HCT116 (cell line): ENCODE results near the gene MATN3. TPM values are rescaled to one million over a fixed set of nuclear protein-coding genes. Genes with fewer than 3 reads are reported as not detected.

Experiments
- ATAC-seq: fragments of 200-7000 bp; cut with Tn5 transposase; 2 replicates; pipeline ENCODE4 v1.9.1; 2020; ENCODE audit warnings: mild to moderate bottlenecking, moderate library complexity
- BruUV-seq: library from RNA; stranded (reverse); fragments of 400-500 nt; replicated peaks from 2 replicates; lab custom pipeline; 2021; lab: Mats Ljungman, UMichigan
- CTCF ChIA-PET: fragments of 300-600 bp; sonication (Branson Sonifier 250); formaldehyde crosslinking; loops from one replicate; lab custom pipeline; 2021; ENCODE audit warnings: antibody characterized with exemption; lab: Charles Lee
- POLR2A ChIA-PET: fragments of 300-600, 350-600 bp; sonication (Branson Sonifier 250); formaldehyde crosslinking; loops from one replicate; lab custom pipeline; 2021; ENCODE audit warnings: antibody characterized with exemption; lab: Charles Lee
- RAD21 ChIA-PET, 2 experiments: fragments of 300-600 bp; sonication (Branson Sonifier 250); formaldehyde crosslinking; loops; one replicate each; lab custom pipeline; 2023; ENCODE audit warnings: low total read pairs in 2 of 2; ENCODE audit not compliant: uncharacterized antibody in 2 of 2, unreplicated experiment in 2 of 2, low non-redundant PET in 1 of 2; lab: Charles Lee
- DNase-seq: peaks from one replicate; pipeline ENCODE4 v3.0.0-alpha.2; 2010; ENCODE audit warnings: low read depth, low spot score
- H2AFZ ChIP-seq: fragments of 200-600 bp; shearing (Covaris generic), sonication (generic); 2 replicates; pipeline ENCODE4 v1.6.1; 2017; ENCODE audit warnings: low read depth, mixed run types, mixed read lengths, antibody characterized with exemption, low read length; ENCODE audit not compliant: poor library complexity, severe bottlenecking
- H3K27ac ChIP-seq: 2 replicates; pipeline ENCODE4 v1.5.1; 2012; ENCODE audit warnings: low read depth, low read length
- H3K27me3 ChIP-seq: fragments of 200-600 bp; sonication (generic); 2 replicates; pipeline ENCODE4 v1.6.1; 2016; ENCODE audit warnings: mixed run types, low read length, mixed read lengths; ENCODE audit not compliant: insufficient read depth
- H3K36me3 ChIP-seq, 2 experiments: fragments of 200-500 bp in 1 of 2; fragments of 200-600 bp in 1 of 2; sonication (Bioruptor generic) in 1 of 2; sonication (generic) in 1 of 2; 2 replicates each; pipeline versions ENCODE4 v1.5.1 to v1.6.1; 2014 to 2016; ENCODE audit warnings: low read length in 2 of 2, inconsistent platforms in 1 of 2, mixed read lengths in 1 of 2, mixed run types in 1 of 2; ENCODE audit not compliant: insufficient read depth in 2 of 2, control insufficient read depth in 1 of 2
- H3K4me1 ChIP-seq, 2 experiments: fragments of 200-600 bp in 1 of 2; sonication (generic) in 1 of 2; 2 replicates each; pipeline versions ENCODE4 v1.5.1 to v1.6.1; 2012 to 2017; ENCODE audit warnings: low read length in 2 of 2, inconsistent platforms in 1 of 2, mild to moderate bottlenecking in 1 of 2, mixed read lengths in 1 of 2, mixed run types in 1 of 2, moderate library complexity in 1 of 2; ENCODE audit not compliant: insufficient read depth in 2 of 2, control insufficient read depth in 1 of 2
- H3K4me2 ChIP-seq: fragments of 200-600 bp; sonication (generic); 2 replicates; pipeline ENCODE4 v1.6.1; 2017; ENCODE audit warnings: mixed run types, low read length, mixed read lengths
- H3K4me3 ChIP-seq, 2 experiments: fragments of 200-600 bp in 1 of 2; sonication (generic) in 1 of 2; replicated peaks in 1 of 2; 2 replicates each; pipeline ENCODE4 v1.5.1; 2011 to 2016; ENCODE audit warnings: low read length in 2 of 2, control low read depth in 1 of 2, low read depth in 1 of 2, mild to moderate bottlenecking in 1 of 2, mixed read lengths in 1 of 2, mixed run types in 1 of 2
- H3K79me2 ChIP-seq: fragments of 200-600 bp; sonication (generic); 2 replicates; pipeline ENCODE4 v1.6.1; 2017; ENCODE audit warnings: mild to moderate bottlenecking, mixed run types, low read length, moderate library complexity, mixed read lengths; ENCODE audit not compliant: insufficient read depth
- H3K9ac ChIP-seq: fragments of 200-600 bp; sonication (generic); 2 replicates; pipeline ENCODE4 v1.6.1; 2016; ENCODE audit warnings: low read length, mixed read lengths
- H3K9me2 ChIP-seq: fragments of 200-600 bp; sonication (generic), shearing (Covaris generic); 2 replicates; pipeline ENCODE4 v1.6.1; 2017; ENCODE audit warnings: mixed run types, mild to moderate bottlenecking, moderate library complexity; ENCODE audit not compliant: insufficient read depth
- H3K9me3 ChIP-seq, 2 experiments: fragments of 200-500 bp in 1 of 2; fragments of 200-600 bp in 1 of 2; sonication (Bioruptor generic) in 1 of 2; sonication (generic) in 1 of 2; 2 replicates each; pipeline ENCODE4 v1.6.1; 2014 to 2017; ENCODE audit warnings: low read length in 2 of 2, mixed read lengths in 2 of 2, inconsistent platforms in 1 of 2, low read depth in 1 of 2, mild to moderate bottlenecking in 1 of 2, mixed run types in 1 of 2, moderate library complexity in 1 of 2; ENCODE audit not compliant: control insufficient read depth in 1 of 2, insufficient read depth in 1 of 2
- H4K20me1 ChIP-seq: fragments of 200-600 bp; sonication (generic), shearing (Covaris generic); 2 replicates; pipeline ENCODE4 v1.6.1; 2017; ENCODE audit warnings: mixed run types, mild to moderate bottlenecking, moderate library complexity; ENCODE audit not compliant: insufficient read depth
- CEBPB ChIP-seq: IDR thresholded peaks from 2 replicates; pipeline ENCODE4 v1.6.1; 2012; ENCODE audit warnings: low read depth
- EGR1 ChIP-seq: IDR thresholded peaks from 2 replicates; pipeline ENCODE4 v1.6.1; 2012; ENCODE audit warnings: low read depth
- ELF1 ChIP-seq: IDR thresholded peaks from 2 replicates; pipeline ENCODE4 v1.6.1; 2012; ENCODE audit warnings: low read depth, borderline replicate concordance
- EZH2 ChIP-seq: fragments of 200-600 bp; sonication (generic); IDR thresholded peaks from 2 replicates; pipeline ENCODE4 v1.6.1; 2017; ENCODE audit warnings: antibody characterized with exemption, mixed run types
- EZH2phosphoT487 ChIP-seq: fragments of 200-600 bp; IDR thresholded peaks from 2 replicates; pipeline ENCODE4 v1.6.1; 2018; ENCODE audit warnings: antibody characterized with exemption, borderline replicate concordance
- JUND ChIP-seq: IDR thresholded peaks from 2 replicates; pipeline ENCODE4 v1.6.1; 2012
- POLR2A ChIP-seq: IDR thresholded peaks from 2 replicates; pipeline ENCODE4 v1.7.0; 2011; ENCODE audit warnings: borderline replicate concordance; ENCODE audit not compliant: insufficient read depth, insufficient read length; ENCODE audit errors: extremely low read depth
- POLR2AphosphoS5 ChIP-seq: IDR thresholded peaks from 2 replicates; pipeline ENCODE4 v1.6.1; 2011; ENCODE audit warnings: mild to moderate bottlenecking, low read depth, low read length, moderate library complexity
- RAD21 ChIP-seq: IDR thresholded peaks from 2 replicates; pipeline ENCODE4 v1.6.1; 2012; ENCODE audit warnings: low read depth, mild to moderate bottlenecking
- SP1 ChIP-seq: IDR thresholded peaks from 2 replicates; pipeline ENCODE4 v1.6.1; 2012; ENCODE audit warnings: low read depth
- SRF ChIP-seq: IDR thresholded peaks from 2 replicates; pipeline ENCODE4 v1.6.1; 2012; ENCODE audit warnings: low read depth
- TCF7L2 ChIP-seq: IDR thresholded peaks from 2 replicates; pipeline ENCODE4 v1.7.0; 2011; ENCODE audit warnings: borderline replicate concordance, inconsistent platforms; ENCODE audit not compliant: insufficient read depth, insufficient read length; ENCODE audit errors: extremely low read depth
- YY1 ChIP-seq: IDR thresholded peaks from 2 replicates; pipeline ENCODE4 v1.6.1; 2011; ENCODE audit warnings: low read length, low read depth, moderate library complexity, mild to moderate bottlenecking; ENCODE audit not compliant: insufficient replicate concordance; ENCODE audit errors: extremely low read depth
- ZFX ChIP-seq: fragments of 450-650 bp; IDR thresholded peaks from 2 replicates; pipeline ENCODE4 v1.6.1; 2017
- ZNF274 ChIP-seq: fragments of 200-500 bp; sonication (Bioruptor generic); IDR thresholded peaks from 2 replicates; pipeline ENCODE4 v1.6.1; 2014; ENCODE audit warnings: mild to moderate bottlenecking, low read depth, low read length, inconsistent platforms
- intact Hi-C: fragments of 100-400 bp; cut with micrococcal nuclease; formaldehyde crosslinking; loops from 2 replicates; pipeline ENCODE4 v1.10.0; 2022
- total RNA-seq: library from RNA; stranded (reverse); gene quantifications from one replicate; pipeline ENCODE4 v1.2.1, GENCODE V29; 2021; ENCODE audit not compliant: unreplicated experiment
- TF ChIP-seq, protein P1 (sequence below): IDR thresholded peaks from 2 replicates; pipeline ENCODE4 v1.6.1; 2012
- TF ChIP-seq, protein P2 (sequence below), 3 experiments: fragments of 200-600 bp in 1 of 3; sonication (generic) in 1 of 3; IDR thresholded peaks in 2 of 3; conservative IDR thresholded peaks in 1 of 3; 2 replicates each; pipeline ENCODE4 v1.5.1; 2012 to 2017; ENCODE audit warnings: low read depth in 2 of 3, low read length in 2 of 3, antibody characterized with exemption in 1 of 3, borderline replicate concordance in 1 of 3, control low read depth in 1 of 3, mild to moderate bottlenecking in 1 of 3, mixed read lengths in 1 of 3, mixed run types in 1 of 3, moderate library complexity in 1 of 3; ENCODE audit not compliant: insufficient read depth in 1 of 3
- TF ChIP-seq, protein P3 (sequence below): IDR thresholded peaks from 2 replicates; pipeline ENCODE4 v1.6.1; 2012
- TF ChIP-seq, protein P4 (sequence below): IDR thresholded peaks from 2 replicates; pipeline ENCODE4 v1.6.1; 2011; ENCODE audit warnings: mild to moderate bottlenecking, low read length, moderate library complexity; ENCODE audit not compliant: insufficient replicate concordance; ENCODE audit errors: extremely low read depth
- TF ChIP-seq, protein P5 (sequence below): IDR thresholded peaks from 2 replicates; pipeline ENCODE4 v1.6.1; 2012; ENCODE audit warnings: low read depth

Gene MATN3
- total RNA-seq, 1 experiment from 2014 or later = not detected

DNA sequence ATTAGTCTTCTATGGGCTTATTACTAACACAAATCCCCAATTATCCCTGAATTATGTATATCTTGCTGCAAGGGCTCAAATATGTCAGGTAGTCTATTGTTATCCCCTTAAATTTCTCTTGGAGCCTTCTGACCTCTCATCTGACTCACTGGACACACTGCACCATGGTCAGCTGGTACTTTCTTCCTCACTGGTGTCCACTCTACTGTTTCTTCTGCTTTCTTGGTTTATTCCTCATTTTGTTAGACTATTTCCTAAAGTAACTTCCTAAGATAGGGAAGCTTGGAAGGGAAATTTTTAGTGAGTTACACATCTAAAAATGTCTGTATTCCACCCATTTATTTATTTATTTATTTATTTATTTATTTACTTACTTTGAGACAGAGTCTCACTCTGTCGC lies 49.1 kb downstream of the MATN3 start:
- DNase-seq = no peak
- ChIA-PET CTCF (no interaction called here), POLR2A (no interaction called here), RAD21 (no interaction called here)
- BruUV-seq = no TSS peak
- Histone ChIP-seq H3K36me3 (peaks cover 0 to 6% of the 10 kb centered on the region in 2 experiments; a peak in 1 of 4 replicates), H3K9me3 (no peaks in the 10 kb centered on the region), H3K27ac (no peak overlapping the region), H3K4me2 (no peak overlapping the region), H4K20me1 (no peaks in the 10 kb centered on the region), H3K9ac (no peak overlapping the region), H3K4me3 (no peak overlapping the region), H3K79me2 (no peaks in the 10 kb centered on the region), H3K9me2 (no peaks in the 10 kb centered on the region), H3K4me1 (no peaks in the 10 kb centered on the region), H2AFZ (no peak overlapping the region), H3K27me3 (no peaks in the 10 kb centered on the region)
- TF ChIP-seq, protein P1, sequence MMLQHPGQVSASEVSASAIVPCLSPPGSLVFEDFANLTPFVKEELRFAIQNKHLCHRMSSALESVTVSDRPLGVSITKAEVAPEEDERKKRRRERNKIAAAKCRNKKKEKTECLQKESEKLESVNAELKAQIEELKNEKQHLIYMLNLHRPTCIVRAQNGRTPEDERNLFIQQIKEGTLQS = no peak
- TF ChIP-seq JUND (no peak), SP1 (no peak), SRF (no peak), RAD21 (no peak), POLR2AphosphoS5 (no peak), YY1 (no peak), EZH2phosphoT487 (no peak), ELF1 (no peak), TCF7L2 (no peak), EGR1 (no peak), CEBPB (no peak), ZNF274 (no peak), POLR2A (no peak), ZFX (no peak), EZH2 (no peak)
- TF ChIP-seq, protein P2, sequence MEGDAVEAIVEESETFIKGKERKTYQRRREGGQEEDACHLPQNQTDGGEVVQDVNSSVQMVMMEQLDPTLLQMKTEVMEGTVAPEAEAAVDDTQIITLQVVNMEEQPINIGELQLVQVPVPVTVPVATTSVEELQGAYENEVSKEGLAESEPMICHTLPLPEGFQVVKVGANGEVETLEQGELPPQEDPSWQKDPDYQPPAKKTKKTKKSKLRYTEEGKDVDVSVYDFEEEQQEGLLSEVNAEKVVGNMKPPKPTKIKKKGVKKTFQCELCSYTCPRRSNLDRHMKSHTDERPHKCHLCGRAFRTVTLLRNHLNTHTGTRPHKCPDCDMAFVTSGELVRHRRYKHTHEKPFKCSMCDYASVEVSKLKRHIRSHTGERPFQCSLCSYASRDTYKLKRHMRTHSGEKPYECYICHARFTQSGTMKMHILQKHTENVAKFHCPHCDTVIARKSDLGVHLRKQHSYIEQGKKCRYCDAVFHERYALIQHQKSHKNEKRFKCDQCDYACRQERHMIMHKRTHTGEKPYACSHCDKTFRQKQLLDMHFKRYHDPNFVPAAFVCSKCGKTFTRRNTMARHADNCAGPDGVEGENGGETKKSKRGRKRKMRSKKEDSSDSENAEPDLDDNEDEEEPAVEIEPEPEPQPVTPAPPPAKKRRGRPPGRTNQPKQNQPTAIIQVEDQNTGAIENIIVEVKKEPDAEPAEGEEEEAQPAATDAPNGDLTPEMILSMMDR (IDR thresholded peaks at IDR 0.05 in 2 of 3, conservative IDR thresholded peaks at IDR 0.05 in 1 of 3; ENCODE audit: borderline replicate concordance in 1 of 3, insufficient read depth in 1 of 3, low read depth in 2 of 3, low read length in 2 of 3) = no peak
- TF ChIP-seq, protein P3, sequence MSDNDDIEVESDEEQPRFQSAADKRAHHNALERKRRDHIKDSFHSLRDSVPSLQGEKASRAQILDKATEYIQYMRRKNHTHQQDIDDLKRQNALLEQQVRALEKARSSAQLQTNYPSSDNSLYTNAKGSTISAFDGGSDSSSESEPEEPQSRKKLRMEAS = no peak
- TF ChIP-seq, protein P4, sequence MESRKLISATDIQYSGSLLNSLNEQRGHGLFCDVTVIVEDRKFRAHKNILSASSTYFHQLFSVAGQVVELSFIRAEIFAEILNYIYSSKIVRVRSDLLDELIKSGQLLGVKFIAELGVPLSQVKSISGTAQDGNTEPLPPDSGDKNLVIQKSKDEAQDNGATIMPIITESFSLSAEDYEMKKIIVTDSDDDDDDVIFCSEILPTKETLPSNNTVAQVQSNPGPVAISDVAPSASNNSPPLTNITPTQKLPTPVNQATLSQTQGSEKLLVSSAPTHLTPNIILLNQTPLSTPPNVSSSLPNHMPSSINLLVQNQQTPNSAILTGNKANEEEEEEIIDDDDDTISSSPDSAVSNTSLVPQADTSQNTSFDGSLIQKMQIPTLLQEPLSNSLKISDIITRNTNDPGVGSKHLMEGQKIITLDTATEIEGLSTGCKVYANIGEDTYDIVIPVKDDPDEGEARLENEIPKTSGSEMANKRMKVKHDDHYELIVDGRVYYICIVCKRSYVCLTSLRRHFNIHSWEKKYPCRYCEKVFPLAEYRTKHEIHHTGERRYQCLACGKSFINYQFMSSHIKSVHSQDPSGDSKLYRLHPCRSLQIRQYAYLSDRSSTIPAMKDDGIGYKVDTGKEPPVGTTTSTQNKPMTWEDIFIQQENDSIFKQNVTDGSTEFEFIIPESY = no peak
- TF ChIP-seq, protein P5, sequence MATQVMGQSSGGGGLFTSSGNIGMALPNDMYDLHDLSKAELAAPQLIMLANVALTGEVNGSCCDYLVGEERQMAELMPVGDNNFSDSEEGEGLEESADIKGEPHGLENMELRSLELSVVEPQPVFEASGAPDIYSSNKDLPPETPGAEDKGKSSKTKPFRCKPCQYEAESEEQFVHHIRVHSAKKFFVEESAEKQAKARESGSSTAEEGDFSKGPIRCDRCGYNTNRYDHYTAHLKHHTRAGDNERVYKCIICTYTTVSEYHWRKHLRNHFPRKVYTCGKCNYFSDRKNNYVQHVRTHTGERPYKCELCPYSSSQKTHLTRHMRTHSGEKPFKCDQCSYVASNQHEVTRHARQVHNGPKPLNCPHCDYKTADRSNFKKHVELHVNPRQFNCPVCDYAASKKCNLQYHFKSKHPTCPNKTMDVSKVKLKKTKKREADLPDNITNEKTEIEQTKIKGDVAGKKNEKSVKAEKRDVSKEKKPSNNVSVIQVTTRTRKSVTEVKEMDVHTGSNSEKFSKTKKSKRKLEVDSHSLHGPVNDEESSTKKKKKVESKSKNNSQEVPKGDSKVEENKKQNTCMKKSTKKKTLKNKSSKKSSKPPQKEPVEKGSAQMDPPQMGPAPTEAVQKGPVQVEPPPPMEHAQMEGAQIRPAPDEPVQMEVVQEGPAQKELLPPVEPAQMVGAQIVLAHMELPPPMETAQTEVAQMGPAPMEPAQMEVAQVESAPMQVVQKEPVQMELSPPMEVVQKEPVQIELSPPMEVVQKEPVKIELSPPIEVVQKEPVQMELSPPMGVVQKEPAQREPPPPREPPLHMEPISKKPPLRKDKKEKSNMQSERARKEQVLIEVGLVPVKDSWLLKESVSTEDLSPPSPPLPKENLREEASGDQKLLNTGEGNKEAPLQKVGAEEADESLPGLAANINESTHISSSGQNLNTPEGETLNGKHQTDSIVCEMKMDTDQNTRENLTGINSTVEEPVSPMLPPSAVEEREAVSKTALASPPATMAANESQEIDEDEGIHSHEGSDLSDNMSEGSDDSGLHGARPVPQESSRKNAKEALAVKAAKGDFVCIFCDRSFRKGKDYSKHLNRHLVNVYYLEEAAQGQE = no peak
- no peak for ATAC-seq
- intact Hi-C loops = no loop called here
